H1 (cell line): ENCODE results near the gene ETV5. TPM values are rescaled to one million over a fixed set of nuclear protein-coding genes. Genes with fewer than 3 reads are reported as not detected.

Experiments used
- NRF1 ChIP-seq: IDR thresholded peaks from 2 replicates; pipeline ENCODE4 v1.6.1; 2011; ENCODE audit warnings: mild to moderate bottlenecking, low read depth, low read length, improper control_type of control experiment
- polyA plus RNA-seq, 7 experiments: library from polyadenylated mRNA; depleted of rRNA in 3 of 7; stranded (reverse) in 5 of 7; unstranded in 2 of 7; fragments of >200 nt in 5 of 7; fragments of 200-250 nt in 2 of 7; gene quantifications; 1 replicate in 5 of 7; 2 replicates in 1 of 7; 4 replicates in 1 of 7; pipeline versions ENCODE4 v1.2.1 to v1.2.3, GENCODE V29; 2011 to 2013; ENCODE audit warnings: missing spikeins in 2 of 7, mixed read lengths in 2 of 7
- total RNA-seq: library from RNA; stranded (reverse); fragmentation: NEBNext Ultra II Directional; extraction: Animal tissue kit (Norgen Biotek cat#: 25700); gene quantifications from 2 replicates; pipeline ENCODE4 v1.2.1, GENCODE V29; 2021

Gene ETV5
- total and polyA plus RNA-seq, 2 of the 8 experiments (the other 6 are each of a cell fraction or from before 2014, with no cell fraction given): 13.1 to 36.9 TPM

DNA sequence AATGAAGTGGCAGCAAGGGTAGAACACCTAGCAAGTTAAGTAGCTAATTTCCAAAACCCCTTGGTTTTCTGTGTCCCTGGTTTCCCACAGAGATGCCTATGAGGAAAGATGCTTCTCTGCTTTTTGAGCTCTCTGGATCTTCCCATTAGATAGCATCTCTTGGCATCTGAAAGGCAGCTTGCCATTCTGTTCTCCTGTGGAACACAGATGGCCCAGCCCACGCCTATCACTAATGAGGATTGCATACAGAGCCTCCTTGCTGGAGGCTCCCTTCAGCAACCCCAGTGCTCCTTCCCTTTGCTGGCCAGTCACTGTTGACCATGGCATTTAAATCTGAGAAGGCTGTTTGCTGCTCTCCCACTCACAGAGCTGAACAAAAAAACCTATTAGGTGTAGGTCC lies 34.4 kb upstream of the ETV5 start (continued):
- no peak for TF ChIP-seq NRF1
